Right lobe of liver (tissue), 6 donors: ENCODE results near the gene PTPRM. TPM values are rescaled to one million over a fixed set of nuclear protein-coding genes. Genes with fewer than 3 reads are reported as not detected.

Experiments used
- ATAC-seq, 4 donors: fragments of 200-7000 bp; cut with Tn5 transposase; one replicate each; pipeline ENCODE4 v1.9.1; 2020; ENCODE audit warnings: mild to moderate bottlenecking in 4 of 4, moderate library complexity in 4 of 4
- DNase-seq, 3 donors: peaks; one replicate each; pipeline ENCODE4 v3.0.0-alpha.2; 2020
- H3K27ac ChIP-seq, 3 donors: fragments of 200-600 bp; one replicate each; pipeline ENCODE4 v1.8.0; 2022
- H3K27me3 ChIP-seq, 2 donors: fragments of 200-600 bp; one replicate each; pipeline ENCODE4 v1.8.0; 2022
- H3K36me3 ChIP-seq, 4 donors: fragments of 200-600 bp; sonication (generic) in 1 of 4; one replicate each; pipeline versions ENCODE4 v1.5.1 to v1.8.0; 2017 to 2022; ENCODE audit warnings: control low read depth in 1 of 4
- H3K4me1 ChIP-seq, 4 donors: fragments of 200-600 bp; sonication (generic) in 1 of 4; one replicate each; pipeline versions ENCODE4 v1.5.1 to v1.8.0; 2017 to 2022; ENCODE audit warnings: control low read depth in 1 of 4
- H3K4me3 ChIP-seq, 3 donors: fragments of 200-600 bp; one replicate each; pipeline ENCODE4 v1.8.0; 2022
- H3K9me3 ChIP-seq, 4 donors: fragments of 200-600 bp; sonication (generic) in 1 of 4; one replicate each; pipeline versions ENCODE4 v1.5.1 to v1.8.0; 2017 to 2022; ENCODE audit warnings: control low read depth in 1 of 4
- CTCF ChIP-seq, 4 donors: fragments of 200-600 bp in 3 of 4; fragments of 450-650 bp in 1 of 4; IDR thresholded peaks; one replicate each; pipeline versions ENCODE4 v1.5.1 to v1.8.0; 2016 to 2022; ENCODE audit warnings: antibody characterized with exemption in 4 of 4, mild to moderate bottlenecking in 2 of 4
- POLR2A ChIP-seq: fragments of 450-650 bp; IDR thresholded peaks from one replicate; pipeline ENCODE4 v1.6.1; 2017; ENCODE audit warnings: antibody characterized with exemption, mild to moderate bottlenecking
- WGBS: methylation state at CpG from one replicate; pipeline ENCODE4 v1.1.6; 2018; ENCODE audit warnings: low coverage, low lambda C conversion rate; ENCODE audit not compliant: insufficient coverage; ENCODE audit errors: missing lambda C conversion rate; 5-methylcytosine and 5-hydroxymethylcytosine counted together
- intact Hi-C, 2 donors: fragments of 100-400 bp; cut with DNase I; formaldehyde crosslinking; loops; one replicate each; pipeline versions ENCODE4 v1.11.2 to v1.14.1; 2022
- total RNA-seq, 6 experiments: library from RNA; depleted of rRNA in 2 of 6; stranded (reverse); fragments of >200 nt in 2 of 6; fragmentation: NEBNext Ultra II Directional in 3 of 6; extraction: Animal tissue kit (Norgen Biotek cat#: 25700) in 3 of 6; gene quantifications; one replicate each; pipeline versions ENCODE4 v1.1.0 to v1.2.4, GENCODE V29; 2016 to 2023
- donor health status: DM: no; HTN: yes; CAD: no.
- donor health status: DM: no; HTN: no; CAD: no.
- donor health status: DM: no; HTN: no; CAD: no.
- donor health status: DM: no; HTN: yes; CAD: no.
- donor health status: DM: no; HTN: yes; CAD: no.

PTPRM gene
- total RNA-seq, 6 experiments from 2014 or later = 15.1 to 45.7 (median 26.5) TPM

- Histone ChIP-seq H3K4me1 (peaks cover 0 to 10% (median 6%) of the 10 kb centered on the region in 4 donors), H3K36me3 (no peaks in the 10 kb centered on the region), H3K27me3 (no peaks in the 10 kb centered on the region), H3K4me3 (no peak overlapping the region), H3K9me3 (no peaks in the 10 kb centered on the region), H3K27ac (no peak overlapping the region)
- intact Hi-C loops = loop anchor here in 1 of 2 donors (10.0 kb wide), 1 partner anchor 185 kb away; the partner anchor contains the start of gene PTPRM
- DNase-seq (no peak), ATAC-seq (no peak)
- TF ChIP-seq POLR2A (no peak), CTCF (IDR thresholded peaks at IDR 0.05) (no peak)
- 57% methylated on average over 6 of the region's 6 CpGs for WGBS
Observed at GRCh38 chr18:7750095-7750663, 183.1 kb downstream of the PTPRM start.

GRCh38 chr18:7750966-7751365 lies 183.8 kb downstream of the PTPRM start:
- ATAC-seq = no peak
- Histone ChIP-seq H3K4me1 (peaks cover 0 to 18% (median 7%) of the 10 kb centered on the region in 4 donors), H3K36me3 (no peaks in the 10 kb centered on the region), H3K9me3 (no peaks in the 10 kb centered on the region), H3K27me3 (no peaks in the 10 kb centered on the region), H3K27ac (no peak overlapping the region), H3K4me3 (no peak overlapping the region)
- TF ChIP-seq CTCF (IDR thresholded peaks at IDR 0.05) = no peak
- no peak for TF ChIP-seq POLR2A
- WGBS = 62% methylated on average over 5 of the region's 5 CpGs
- intact Hi-C loops = loop anchor here in 1 of 2 donors (10.0 kb wide), 1 partner anchor 186 kb away; the partner anchor contains the start of gene PTPRM
- no peak for DNase-seq

- intact Hi-C loops = loop anchor here in 1 of 2 donors (10.0 kb wide), 1 partner anchor 189 kb away; the partner anchor contains the start of gene PTPRM
- Histone ChIP-seq H3K36me3 (no peaks in the 10 kb centered on the region), H3K4me1 (peaks cover 0 to 18% (median 9%) of the 10 kb centered on the region in 4 donors), H3K9me3 (no peaks in the 10 kb centered on the region), H3K27ac (peak overlapping the region in 1 of 3 donors; percentile 49), H3K4me3 (no peak overlapping the region), H3K27me3 (no peaks in the 10 kb centered on the region)
- WGBS = 81% methylated on average over 1 of the region's 1 CpG
- DNase-seq = no peak
- TF ChIP-seq POLR2A = no peak
- TF ChIP-seq CTCF (IDR thresholded peaks at IDR 0.05) = no peak
- peak in 1 of 4 donors; percentile 10 for ATAC-seq
Observed at GRCh38 chr18:7754258-7754657, 187.1 kb downstream of the PTPRM start.

- Histone ChIP-seq H3K4me3 (no peak overlapping the region), H3K27ac (peak overlapping the region in 2 of 3 donors; percentile 27 to 61), H3K36me3 (no peaks in the 10 kb centered on the region), H3K27me3 (no peaks in the 10 kb centered on the region), H3K9me3 (no peaks in the 10 kb centered on the region), H3K4me1 (peaks cover 0 to 18% (median 9%) of the 10 kb centered on the region in 4 donors)
- peak; percentile 90 to 95 (median 93) for ATAC-seq
- intact Hi-C loops = loop anchor here in 1 of 2 donors (10.0 kb wide), 1 partner anchor 190 kb away; the partner anchor contains the start of gene PTPRM
- TF ChIP-seq CTCF (IDR thresholded peaks at IDR 0.05) = no peak
- TF ChIP-seq POLR2A = peak; percentile 51
- DNase-seq = peak; percentile 66 to 76 (median 69)
- 23% methylated on average over 7 of the region's 7 CpGs for WGBS
Observed at GRCh38 chr18:7754725-7755181, 187.6 kb downstream of the PTPRM start.
